Measurements from ENCODE around the gene CFAP97.
A peak's percentile ranks its signal among the peaks of the same experiment; 100 is the strongest.
"Not testable (repeated sequence)": the region's sequence is repeated elsewhere in the genome, so short reads cannot be mapped to it uniquely, and the experiment has no call there.

Gene CFAP97

GRCh38 chr4:185222598-185222997, 18.8 kb upstream of the CFAP97 start:
- peak; percentile 84 for DNase-seq (ENCODE audit: low read depth)

- DNase-seq (ENCODE audit: low read depth), result no peak
Measured at GRCh38 chr4:185221912-185222311, 18.1 kb upstream of the CFAP97 start.

GRCh38 chr4:185221491-185221890, 17.7 kb upstream of the CFAP97 start:
- DNase-seq (ENCODE audit: low read depth), result peak; percentile 36

- DNase-seq (ENCODE audit: low read depth), result peak; percentile 93
Measured at GRCh38 chr4:185219551-185220344, 15.9 kb upstream of the CFAP97 start.

GRCh38 chr4:185218312-185218711, 14.5 kb upstream of the CFAP97 start:
- no peak for DNase-seq (ENCODE audit: low read depth)

- DNase-seq (ENCODE audit: low read depth), result no peak
Measured at GRCh38 chr4:185217408-185217975, 13.7 kb upstream of the CFAP97 start.

- DNase-seq (ENCODE audit: low read depth), result peak; percentile 70
Measured at GRCh38 chr4:185215261-185215660, 11.5 kb upstream of the CFAP97 start.

GRCh38 chr4:185213877-185214276, 10.1 kb upstream of the CFAP97 start:
- no peak for DNase-seq (ENCODE audit: low read depth)

- DNase-seq (ENCODE audit: low read depth), result no peak
Measured at GRCh38 chr4:185212581-185212980, 8.8 kb upstream of the CFAP97 start.

- no peak for DNase-seq (ENCODE audit: low read depth)
Measured at GRCh38 chr4:185211641-185212040, 7.8 kb upstream of the CFAP97 start.

GRCh38 chr4:185211035-185211434, 7.2 kb upstream of the CFAP97 start:
- no peak for DNase-seq (ENCODE audit: low read depth)

GRCh38 chr4:185210102-185210981, 6.5 kb upstream of the CFAP97 start:
- peak; percentile 69 for DNase-seq (ENCODE audit: low read depth)

GRCh38 chr4:185209852-185210101, 6.0 kb upstream of the CFAP97 start:
- DNase-seq (ENCODE audit: low read depth), result not testable (repeated sequence)

- DNase-seq (ENCODE audit: low read depth), result peak; percentile 80
Measured at GRCh38 chr4:185209031-185209851, 5.4 kb upstream of the CFAP97 start, which contains the start of gene SNX25. TSS of gene SNX25 (plus strand) at chr4:185209598. CDS start at chr4:185209827, 229 bp downstream.

GRCh38 chr4:185207466-185207865, 3.7 kb upstream of the CFAP97 start:
- DNase-seq (ENCODE audit: low read depth), result no peak

- no peak for DNase-seq (ENCODE audit: low read depth)
Measured at GRCh38 chr4:185205697-185206342, 2.0 kb upstream of the CFAP97 start.

GRCh38 chr4:185205073-185205472, 1.3 kb upstream of the CFAP97 start:
- DNase-seq (ENCODE audit: low read depth), result not testable (repeated sequence)

GRCh38 chr4:185204238-185204910, 574 bp upstream of the CFAP97 start:
- DNase-seq (ENCODE audit: low read depth), result peak; percentile 27

- DNase-seq (ENCODE audit: low read depth), result no peak
Measured at GRCh38 chr4:185202984-185203485, 765 bp downstream of the CFAP97 start.
